ENCODE data around the gene IRS4.

The IRS4 gene

DNA sequence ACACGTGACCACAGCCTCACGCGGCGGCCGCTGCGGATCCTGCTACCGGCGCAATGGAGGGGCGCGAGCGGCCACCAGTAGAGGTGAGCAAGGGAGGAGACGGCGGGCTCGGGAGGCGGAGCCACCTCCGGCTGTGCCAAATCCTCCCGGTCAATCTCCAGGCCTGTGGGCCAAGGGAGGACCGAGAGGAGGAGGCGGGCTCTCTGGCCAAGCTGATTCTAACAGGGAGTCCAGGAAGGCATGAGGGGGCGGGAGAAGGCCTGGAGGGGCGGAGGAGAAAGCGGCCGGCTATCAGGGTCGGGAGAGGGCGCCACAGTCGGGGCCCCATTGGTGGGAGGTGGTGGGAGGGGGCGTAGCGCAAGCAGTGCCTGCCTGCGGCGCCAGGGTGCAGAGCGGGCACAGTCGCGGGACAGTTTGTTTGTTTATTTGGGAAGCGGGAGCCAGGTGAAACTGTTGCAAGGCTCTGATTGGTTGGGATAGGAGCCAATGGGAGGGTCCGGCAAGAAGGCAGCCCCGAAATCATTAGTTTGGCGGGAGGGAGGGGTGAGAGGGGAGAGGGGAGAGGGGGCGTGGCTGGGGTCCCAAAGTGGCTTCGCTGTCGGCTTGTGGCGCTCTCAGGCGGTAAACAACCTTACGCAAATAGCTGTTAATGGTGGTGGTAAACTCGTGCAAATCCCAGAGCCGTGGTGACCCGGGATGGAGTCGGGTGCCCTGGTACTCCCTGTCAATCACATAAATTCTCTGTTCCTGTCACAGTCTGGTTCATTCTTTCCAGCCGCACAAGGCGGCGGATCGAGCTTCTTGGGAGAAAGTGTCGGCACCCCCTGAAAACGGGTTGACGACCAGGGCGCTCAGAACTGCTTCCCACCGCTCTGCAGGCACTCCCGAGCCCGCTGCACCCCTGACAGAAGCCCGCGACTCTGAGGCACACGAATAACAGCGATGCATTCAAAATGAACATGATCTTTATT is at the start of gene IRS4:
Gene IRS4, minus strand, starts transcription at position 55 of the 971 bp plus-strand sequence.
- no peak for DNase-seq (ENCODE audit: low read depth)

DNA sequence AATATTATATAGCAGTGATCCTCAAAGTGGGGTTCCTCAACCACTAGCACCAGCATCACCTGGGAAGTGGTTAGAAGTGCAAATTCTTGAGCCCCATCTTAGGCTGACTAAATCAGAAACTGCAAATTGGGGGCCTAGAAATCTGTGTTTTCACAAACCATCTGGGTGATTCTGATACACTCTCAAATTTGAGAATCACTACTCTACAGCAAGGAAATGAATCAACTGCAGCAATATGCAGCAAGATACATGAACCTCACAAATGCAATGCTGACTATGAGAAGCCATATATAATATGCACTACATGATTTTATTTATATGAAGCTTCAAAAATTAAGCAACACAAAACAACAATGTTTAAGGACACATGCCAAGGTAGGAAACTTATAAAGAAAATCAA is 36.2 kb upstream of the IRS4 start:
- no peak for DNase-seq (ENCODE audit: low read depth)

DNA sequence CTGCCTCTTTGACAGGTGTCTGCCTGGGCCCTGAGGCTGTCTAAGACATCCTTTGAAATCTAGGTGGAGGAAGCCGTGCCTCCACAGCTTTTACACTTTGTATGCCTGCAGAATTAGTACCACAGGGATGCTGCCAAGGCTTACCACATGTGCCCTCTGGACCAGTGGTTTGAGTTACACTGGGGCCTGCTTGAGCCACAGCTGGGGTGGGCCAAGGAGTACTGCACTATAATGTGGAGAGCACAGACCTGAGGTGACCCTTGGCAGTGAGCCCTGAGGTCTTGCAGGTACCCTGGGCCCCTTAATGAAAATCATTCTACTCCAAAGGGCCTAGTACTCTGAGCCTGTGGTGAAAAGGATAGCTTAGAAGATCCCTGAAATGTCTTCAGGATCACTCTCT is 27.2 kb upstream of the IRS4 start:
- DNase-seq (ENCODE audit: low read depth), result no peak

DNA sequence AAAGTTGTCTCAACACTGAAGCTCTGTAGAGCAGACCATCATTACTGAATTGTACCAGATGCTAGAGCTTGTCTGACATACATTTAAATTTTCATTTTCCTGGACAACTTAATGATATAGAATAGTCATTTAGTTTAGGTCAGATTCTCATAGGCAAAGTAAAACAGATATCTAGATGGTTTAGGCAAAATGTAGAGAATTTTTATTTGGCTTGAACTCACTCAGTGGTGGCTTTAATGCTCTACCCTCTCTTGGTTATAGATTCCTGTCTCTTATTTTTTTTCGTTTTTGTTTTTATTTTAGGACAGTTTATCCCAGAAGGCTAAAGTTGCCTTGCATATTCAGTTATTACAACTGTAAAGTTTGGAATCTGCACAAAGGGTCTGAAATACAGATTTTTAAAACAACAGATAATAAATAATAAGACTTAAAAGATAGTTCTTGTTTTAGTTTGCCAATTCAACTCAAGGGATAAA is 4.0 kb upstream of the IRS4 start:
- no peak for DNase-seq (ENCODE audit: low read depth)

DNA sequence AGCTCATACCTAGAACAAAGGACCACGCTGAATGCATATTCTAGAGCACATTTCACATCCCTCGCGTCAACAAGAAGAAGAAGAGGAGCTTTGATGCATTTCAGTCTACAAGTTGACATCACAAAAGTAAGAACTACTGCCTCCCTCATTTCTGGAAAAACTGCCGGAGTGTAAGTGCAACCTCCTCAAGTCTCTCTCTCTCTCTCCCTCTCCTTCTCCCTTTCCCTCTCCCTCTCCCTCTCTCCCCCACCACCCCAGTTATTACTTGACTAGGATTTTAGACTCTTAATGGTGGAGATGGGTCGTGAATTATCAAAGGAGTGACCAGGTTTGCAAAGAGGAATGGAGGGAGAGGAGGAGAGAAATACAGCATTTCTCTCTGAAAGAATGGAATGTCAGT is 1.4 kb upstream of the IRS4 start:
- no peak for DNase-seq (ENCODE audit: low read depth)

DNA sequence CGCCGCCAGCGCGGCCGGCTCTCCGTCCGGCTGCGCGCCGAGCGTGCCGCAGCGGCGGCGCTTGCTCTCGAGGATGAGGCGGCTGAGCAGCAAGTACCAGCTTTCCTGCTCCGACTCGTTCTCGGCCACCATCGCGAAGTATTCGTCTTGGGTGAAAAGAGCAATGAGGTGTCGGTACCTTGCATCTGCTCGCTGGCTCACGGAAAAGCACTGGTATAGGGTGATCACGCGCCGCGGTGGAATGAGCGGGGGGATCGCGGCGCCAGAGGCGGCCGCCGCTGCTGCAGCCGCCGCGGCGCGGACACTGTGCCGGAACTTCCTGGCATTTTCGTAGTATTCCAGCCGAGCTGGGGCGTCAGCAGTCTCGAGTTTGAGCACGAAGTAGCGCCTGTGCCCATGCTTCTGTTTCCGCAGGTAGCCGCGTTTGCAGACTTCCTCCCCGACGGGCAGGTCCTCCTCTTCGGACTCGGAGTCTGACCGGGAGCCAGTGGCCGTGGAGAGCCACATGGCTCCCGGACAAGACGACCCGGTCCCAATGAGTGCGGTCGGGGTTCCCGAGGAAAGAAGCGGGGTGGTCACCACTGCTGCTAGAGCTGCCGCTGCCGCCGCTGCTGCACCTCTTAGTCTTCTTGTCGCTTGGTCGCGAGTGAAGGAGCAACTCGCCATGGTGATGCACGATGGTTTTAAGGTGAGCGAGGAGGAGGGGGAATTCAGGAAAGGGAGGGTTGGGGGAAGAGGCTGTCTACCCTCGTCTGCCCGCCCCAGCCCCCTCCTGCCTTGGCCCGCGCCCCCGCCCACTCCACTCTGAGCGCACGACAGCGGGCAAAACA is 469 bp downstream of the IRS4 start:
- no peak for DNase-seq (ENCODE audit: low read depth)

DNA sequence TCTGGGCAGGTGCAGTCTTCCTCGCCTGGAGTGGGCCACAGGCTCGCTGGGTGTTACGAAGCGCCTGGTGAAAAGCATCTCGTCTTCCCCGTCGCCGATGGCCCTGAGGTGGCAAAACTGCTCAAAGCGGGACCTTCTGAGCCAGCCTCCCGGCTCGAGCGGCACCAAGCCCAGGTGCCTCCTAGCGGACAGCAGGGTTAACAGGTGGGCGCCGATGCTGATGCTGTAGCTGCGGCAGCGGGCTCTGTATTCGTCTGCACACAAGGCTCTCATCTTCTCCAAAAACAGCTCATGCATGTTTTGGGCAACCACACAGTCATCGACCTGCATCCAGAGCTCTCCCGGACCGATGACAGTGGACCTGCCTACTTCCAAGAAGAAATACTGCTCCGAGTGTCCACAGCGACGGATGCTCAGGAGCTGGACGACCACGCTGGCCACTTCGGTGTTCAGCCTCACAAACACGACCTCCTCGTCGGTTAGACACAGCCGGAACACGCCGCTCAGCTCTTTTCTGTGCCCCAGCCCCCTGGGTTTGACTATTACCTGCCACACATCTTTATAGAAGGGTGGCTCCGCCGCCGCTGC is 1.2 kb downstream of the IRS4 start:
- DNase-seq (ENCODE audit: low read depth), result no peak

DNA sequence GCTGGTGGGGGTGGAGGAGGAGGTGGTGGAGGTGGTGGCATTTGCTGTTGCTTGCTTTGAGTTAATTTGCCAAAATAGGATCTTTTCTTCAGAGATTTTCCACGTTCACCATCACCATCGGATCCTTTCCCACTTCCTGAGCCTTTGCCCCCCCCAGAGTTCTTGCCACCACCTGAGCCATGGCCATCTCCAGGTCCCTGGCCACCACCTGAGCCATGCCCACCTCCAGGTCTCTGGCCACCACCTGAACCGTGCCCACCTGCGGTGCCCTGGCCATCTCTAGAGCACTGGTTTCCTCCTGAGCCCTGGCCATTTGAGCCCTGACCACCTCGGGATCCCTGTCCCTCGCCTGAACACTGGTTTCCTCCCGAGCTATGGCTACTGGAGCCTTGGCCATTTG is 1.9 kb downstream of the IRS4 start:
- DNase-seq (ENCODE audit: low read depth), result no peak

DNA sequence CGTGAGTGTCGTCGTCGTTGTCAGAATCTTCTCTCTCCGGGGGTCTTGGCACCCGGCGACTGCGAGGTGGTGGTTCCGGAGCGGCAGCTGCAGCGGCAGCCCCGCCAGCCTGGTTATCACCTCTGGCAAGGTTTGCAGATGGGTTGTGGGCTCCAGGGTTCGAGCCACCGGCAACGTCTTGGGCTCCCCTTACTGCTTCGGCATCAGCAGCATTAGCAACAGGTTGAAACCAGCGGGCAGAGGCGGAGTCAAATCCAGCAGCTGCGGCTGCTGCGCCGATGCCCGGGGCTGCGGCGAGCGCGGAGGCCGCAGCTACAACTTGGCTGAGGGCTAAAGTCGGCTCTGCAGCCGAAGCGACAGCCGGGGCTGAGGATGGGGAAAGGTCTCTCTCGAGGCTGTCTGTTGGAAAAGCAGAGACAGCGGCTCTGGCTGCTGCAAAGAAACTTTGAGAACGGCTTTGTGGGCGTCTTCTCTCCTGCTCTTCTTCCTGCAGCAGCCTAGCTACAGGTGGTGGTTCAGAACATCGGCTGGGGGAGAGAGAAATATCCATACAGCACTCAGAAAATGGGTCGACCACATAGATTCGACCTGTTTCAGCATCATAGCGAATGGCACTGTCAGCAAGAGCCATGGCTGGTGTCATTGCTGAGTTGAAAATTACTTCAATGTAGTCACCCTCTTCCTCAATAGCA is 3.6 kb downstream of the IRS4 start:
- DNase-seq (ENCODE audit: low read depth), result no peak

DNA sequence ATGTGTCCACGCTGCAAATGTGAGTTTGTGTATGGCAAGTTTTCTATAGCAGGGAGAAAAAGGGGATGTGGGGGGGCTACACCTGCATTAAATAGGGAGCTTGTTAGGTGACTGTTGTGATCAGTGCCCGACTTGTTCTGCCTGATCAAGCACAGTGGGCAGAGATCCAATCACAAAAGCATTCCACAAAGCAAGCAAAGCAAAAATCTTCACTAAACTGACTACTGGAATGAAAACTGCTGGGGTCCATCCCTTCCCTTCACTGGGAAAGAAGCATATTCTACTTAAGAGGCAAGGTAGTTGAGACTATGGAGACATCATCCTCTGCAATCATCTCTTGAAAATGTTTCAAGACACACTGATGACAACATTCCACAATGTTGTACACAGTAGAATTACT is 5.2 kb downstream of the IRS4 start:
- no peak for DNase-seq (ENCODE audit: low read depth)

DNA sequence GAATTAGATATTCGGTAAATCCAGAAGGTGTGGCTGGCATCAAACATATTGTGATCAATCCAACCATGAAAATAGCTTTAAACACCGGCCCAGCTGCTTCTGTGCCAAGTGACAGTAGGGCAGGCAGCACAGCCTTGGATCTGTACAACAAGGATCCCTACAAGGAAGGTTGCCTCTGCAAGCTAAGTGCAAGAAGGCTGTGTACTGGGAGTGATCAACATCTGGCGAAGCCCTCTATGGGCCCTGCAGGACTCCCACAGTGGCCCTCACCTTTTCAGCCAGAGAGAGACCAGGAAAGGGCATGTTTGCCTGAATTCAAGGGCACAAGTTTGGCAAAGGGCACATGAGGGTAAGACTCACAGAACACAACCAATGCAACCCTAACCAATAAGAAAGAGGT is 9.6 kb downstream of the IRS4 start:
- DNase-seq (ENCODE audit: low read depth), result no peak

DNA sequence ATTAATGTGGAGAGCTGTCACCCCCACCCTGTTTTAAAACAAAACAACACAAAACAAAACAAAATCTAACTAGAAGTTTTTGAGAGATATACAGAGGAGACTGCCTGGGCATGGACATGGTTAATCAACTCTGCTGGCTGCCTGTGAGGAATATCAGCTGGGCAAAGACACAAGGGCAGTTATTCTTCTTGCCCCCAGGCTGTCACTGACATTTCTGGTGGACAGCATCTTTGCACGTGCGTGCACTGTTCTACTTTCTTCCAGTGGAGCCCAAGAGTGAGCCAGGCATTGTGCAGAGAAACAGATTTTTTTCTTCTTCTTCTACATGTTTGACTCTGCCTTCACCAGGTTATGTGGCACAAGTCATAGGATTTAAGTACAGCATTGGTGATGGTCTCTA is 13.8 kb downstream of the IRS4 start:
- DNase-seq (ENCODE audit: low read depth), result no peak

DNA sequence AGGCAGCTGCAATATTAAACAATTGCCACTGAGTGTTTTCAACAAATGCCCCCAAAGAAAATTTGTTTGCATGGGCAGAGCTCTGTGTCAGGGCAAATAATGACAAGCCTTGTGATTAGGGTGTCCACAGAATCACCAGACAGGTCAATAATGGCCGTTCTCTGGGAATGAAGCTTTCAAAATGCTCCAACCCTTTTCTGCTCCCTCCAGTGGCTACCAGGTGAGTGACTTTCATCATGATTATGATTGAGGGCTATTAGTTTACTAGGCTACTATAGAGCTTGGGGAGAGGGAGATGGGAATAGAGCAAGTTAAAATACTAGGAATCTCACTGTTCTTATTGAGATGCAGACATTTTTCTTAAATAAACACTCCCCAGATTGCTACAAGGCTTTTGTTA is 23.5 kb downstream of the IRS4 start:
- no peak for DNase-seq (ENCODE audit: low read depth)

DNA sequence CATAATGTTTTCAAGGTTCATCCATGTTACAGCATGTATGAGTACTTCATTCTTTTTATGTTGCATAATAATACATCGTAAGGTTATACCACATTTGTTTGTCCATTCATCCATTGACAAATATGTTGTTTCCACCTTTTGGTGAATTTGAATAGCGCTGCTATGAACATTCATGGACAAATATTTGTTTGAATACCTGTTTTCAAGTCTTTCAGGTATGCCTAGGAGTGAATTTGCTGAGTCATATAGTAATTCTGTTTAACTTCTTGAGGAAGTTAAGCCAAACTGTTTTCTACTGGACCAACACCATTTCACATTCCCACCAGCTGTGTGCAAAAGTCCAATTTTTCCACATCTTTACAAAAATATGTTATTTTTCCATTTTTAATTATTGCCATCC is 31.5 kb downstream of the IRS4 start:
- DNase-seq (ENCODE audit: low read depth), result no peak

DNA sequence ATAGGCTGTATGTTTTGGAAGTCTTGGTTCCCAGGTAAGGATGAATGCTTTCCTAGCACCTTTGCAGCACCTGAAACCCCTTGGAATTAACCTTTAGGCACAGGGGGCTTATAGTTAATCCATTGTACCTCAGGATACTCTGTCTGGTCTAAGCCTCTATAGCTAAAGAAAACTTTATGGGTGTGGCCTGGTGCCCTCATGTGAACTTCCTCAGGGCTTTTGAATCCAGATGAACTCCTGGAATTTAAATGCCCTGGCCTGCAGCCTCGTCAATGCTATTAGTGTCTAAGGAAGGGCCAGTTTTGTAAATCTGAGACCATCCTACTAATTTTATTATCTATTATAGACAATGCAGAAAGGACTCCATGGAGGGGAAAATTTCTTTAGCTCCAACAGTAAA is 33.8 kb downstream of the IRS4 start:
- no peak for DNase-seq (ENCODE audit: low read depth)

DNA sequence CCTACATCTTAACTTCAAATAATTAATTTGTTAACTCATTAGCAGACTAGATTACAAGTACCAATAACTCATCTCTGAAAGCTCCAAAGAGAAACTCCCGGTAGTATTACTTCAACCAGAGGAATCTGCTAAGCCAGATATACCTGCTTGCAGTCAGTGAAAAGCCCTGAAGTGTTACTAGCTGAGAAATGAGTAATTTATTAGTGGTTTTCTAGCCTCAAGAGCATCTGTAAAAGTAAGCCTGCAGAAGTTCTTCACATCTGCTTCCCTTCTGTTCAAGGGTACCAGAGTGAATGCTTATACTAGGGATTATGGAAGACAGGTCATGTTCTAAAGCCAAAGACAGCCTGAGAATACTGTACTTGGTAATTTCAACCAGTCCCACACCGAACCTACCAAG is 34.7 kb downstream of the IRS4 start:
- no peak for DNase-seq (ENCODE audit: low read depth)

DNA sequence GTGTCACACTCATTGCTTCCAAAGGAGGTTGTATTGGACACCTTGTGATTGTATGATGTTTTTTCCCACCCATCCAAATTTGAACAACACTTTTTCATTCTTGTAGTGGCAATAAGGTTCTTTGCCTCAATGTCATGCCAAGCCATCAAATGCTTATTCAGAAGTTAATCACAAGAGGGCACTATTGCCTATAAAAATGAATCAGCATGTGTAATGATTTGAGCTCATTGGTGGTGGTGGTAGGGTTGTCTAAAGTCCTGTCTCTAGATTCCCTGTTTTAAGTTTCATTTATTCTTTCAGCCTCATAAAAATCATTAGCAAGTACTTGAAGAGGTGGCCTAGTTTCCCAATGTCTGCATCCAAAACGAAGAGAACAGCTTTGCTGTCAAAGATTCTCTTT is 37.0 kb downstream of the IRS4 start:
- no peak for DNase-seq (ENCODE audit: low read depth)

DNA sequence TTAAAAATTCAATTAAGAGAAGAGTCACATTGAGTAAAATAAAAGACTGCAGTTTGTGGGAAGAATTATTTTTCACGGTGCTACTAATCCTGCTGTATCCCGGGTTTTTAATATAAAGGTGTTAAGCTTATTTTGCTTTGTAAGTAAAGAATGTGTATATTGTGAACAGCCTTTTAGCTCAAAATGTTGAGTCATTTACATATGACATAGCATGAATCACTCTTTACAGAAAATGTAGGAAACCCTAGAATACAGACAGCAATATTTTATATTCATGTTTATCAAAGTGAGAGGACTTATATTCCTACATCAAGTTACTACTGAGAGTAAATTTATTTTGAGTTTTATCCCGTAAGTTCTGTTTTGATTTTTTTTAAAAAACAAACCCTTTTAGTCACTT is 39.7 kb downstream of the IRS4 start:
- DNase-seq (ENCODE audit: low read depth), result no peak
